K562 (cell line): ENCODE measurements around the gene C17orf78. TPM values are rescaled to one million over a fixed set of nuclear protein-coding genes. Genes with fewer than 3 reads are reported as not detected.

Experiments
- ATF2 ChIP-seq: sonication (generic); formaldehyde crosslinking; IDR thresholded peaks from 2 replicates; pipeline ENCODE4 v1.8.1; 2022; ENCODE audit warnings: missing genetic modification reagents
- ELF2 ChIP-seq: fragments of 250-450 bp; sonication (Bioruptor Pico); IDR thresholded peaks from 2 replicates; pipeline ENCODE4 v1.5.0; 2021; ENCODE audit warnings: mild to moderate bottlenecking
- GABPA ChIP-seq: fragments of 200-800 bp; sonication (Bioruptor generic); conservative IDR thresholded peaks from 2 replicates; pipeline ENCODE4 v1.6.1; 2016; ENCODE audit warnings: low read depth, missing genetic modification characterization, missing compliant biosample characterization
- HINFP ChIP-seq: fragments of 450-650 bp; conservative IDR thresholded peaks from 2 replicates; pipeline ENCODE4 v1.6.1; 2016; ENCODE audit warnings: missing genetic modification characterization, low read depth, mild to moderate bottlenecking, control low read depth, missing compliant biosample characterization
- MLX ChIP-seq, 2 experiments: fragments of 450-650 bp in 1 of 2; sonication (generic) in 1 of 2; formaldehyde crosslinking; conservative IDR thresholded peaks; 2 replicates each; pipeline versions ENCODE4 v1.4.0 to v1.8.1; 2020 to 2022; ENCODE audit warnings: mild to moderate bottlenecking in 1 of 2, missing genetic modification reagents in 1 of 2
- NBN ChIP-seq: fragments of 450-650 bp; IDR thresholded peaks from 2 replicates; pipeline ENCODE4 v1.6.1; 2016; ENCODE audit warnings: low read depth, mild to moderate bottlenecking
- NCOA6 ChIP-seq: fragments of 450-650 bp; IDR thresholded peaks from 2 replicates; pipeline ENCODE4 v1.6.1; 2017; ENCODE audit warnings: mild to moderate bottlenecking
- RBM39 ChIP-seq: fragments of 200-400 bp; formaldehyde crosslinking; optimal IDR thresholded peaks from 2 replicates; pipeline ENCODE3; 2018; ENCODE audit warnings: low read depth, low read length
- REST ChIP-seq, 2 experiments: fragments of 450-650 bp; formaldehyde crosslinking in 1 of 2; IDR thresholded peaks; 2 replicates each; pipeline versions ENCODE4 v1.4.0 to v1.6.1; 2014 to 2020; ENCODE audit warnings: mild to moderate bottlenecking in 2 of 2, borderline replicate concordance in 1 of 2, low read depth in 1 of 2
- SNAPC5 ChIP-seq: fragments of 250-450 bp; sonication (Bioruptor Pico); IDR thresholded peaks from 2 replicates; pipeline ENCODE4 v1.8.0; 2021; ENCODE audit warnings: moderate library complexity, mild to moderate bottlenecking, inconsistent platforms
- ZBTB17 ChIP-seq: fragments of 450-650 bp; formaldehyde crosslinking; IDR thresholded peaks from 2 replicates; pipeline ENCODE4 v1.4.0; 2020; ENCODE audit warnings: mild to moderate bottlenecking
- ZNF449 ChIP-seq: fragments of 250-450 bp; sonication (Bioruptor Pico); IDR thresholded peaks from 2 replicates; pipeline ENCODE4 v1.8.0; 2022; ENCODE audit warnings: moderate library complexity, mild to moderate bottlenecking, inconsistent platforms
- polyA plus RNA-seq, 8 experiments: library from polyadenylated mRNA; depleted of rRNA in 4 of 8; stranded (reverse) in 5 of 8; unstranded in 3 of 8; fragments of >200 nt; fragmentation: Nextera tagmentation in 2 of 8; fragmentation: Illumina TruSeq in 1 of 8; extraction: Ambion mirVana in 2 of 8; extraction: Trizol in 1 of 8; gene quantifications; 2 replicates each; pipeline versions ENCODE4 v1.2.1 to v1.2.3, GENCODE V29; 2011 to 2014; ENCODE audit warnings: inconsistent platforms in 1 of 8, missing spikeins in 1 of 8
- total RNA-seq, 7 experiments: library from RNA; depleted of rRNA in 6 of 7; stranded (reverse); fragments of >200 nt in 6 of 7; fragmentation: Illumina TruSeq in 2 of 7; extraction: Trizol in 2 of 7; gene quantifications; 2 replicates each; pipeline versions ENCODE4 v1.2.1 to v1.2.3, GENCODE V29; 2011 to 2021; ENCODE audit warnings: low replicate concordance in 1 of 7

Gene C17orf78
- total and polyA plus RNA-seq, 9 of the 15 experiments (the other 6 are each of a cell fraction or from before 2014, with no cell fraction given): not detected

- TF ChIP-seq REST (IDR thresholded peaks at IDR 0.05; ENCODE audit: borderline replicate concordance): 0 out of 2 replicates have a peak, but pooled peaks have one; percentile 9
- 0 out of 2 replicates have a peak, but pooled peaks have one; percentile 51 for TF ChIP-seq REST (CRISPR knock-in tag; IDR thresholded peaks at IDR 0.05; ENCODE audit: low read depth)
- no peak for TF ChIP-seq RBM39
- no peak for TF ChIP-seq ATF2 (CRISPR knock-in tag)
- TF ChIP-seq MLX (CRISPR knock-in tag; conservative IDR thresholded peaks at IDR 0.05): no peak
- TF ChIP-seq NBN: no peak
- TF ChIP-seq ZBTB17 (CRISPR knock-in tag): no peak
- TF ChIP-seq ELF2 (CRISPR knock-in tag): 0 out of 2 replicates have a peak, but pooled peaks have one; percentile 20
- no peak for TF ChIP-seq NCOA6
- no peak; the same call in none of the 2 replicates for TF ChIP-seq GABPA (tag)
- no peak for TF ChIP-seq SNAPC5
- TF ChIP-seq HINFP (tag): 0 out of 2 replicates have a peak, but pooled peaks have one; percentile 12
- TF ChIP-seq ZNF449 (CRISPR knock-in tag): no peak
Measured at GRCh38 chr17:37406635-37407461, 31.1 kb downstream of the C17orf78 start, which contains the start of the genes ACACA and TADA2A (continued).
